Gastroesophageal sphincter (tissue), 3 donors: ENCODE results near the gene RABL3.

Source experiments
- POLR2A ChIP-seq, 2 donors: fragments of 450-650 bp; IDR thresholded peaks; one replicate each; pipeline ENCODE4 v1.6.1; 2017; ENCODE audit warnings: antibody characterized with exemption in 2 of 2, mild to moderate bottlenecking in 2 of 2, moderate library complexity in 1 of 2
- POLR2AphosphoS5 ChIP-seq: sonication (generic); formaldehyde crosslinking; IDR thresholded peaks from one replicate; pipeline ENCODE4 v1.6.1; 2017; ENCODE audit warnings: antibody characterized with exemption
- TF ChIP-seq, protein P1 (sequence below), 4 experiments: fragments of 200-600 bp in 2 of 4; fragments of 450-650 bp in 2 of 4; sonication (generic) in 1 of 4; IDR thresholded peaks; one replicate each; pipeline ENCODE4 v1.5.1; 2017 to 2019; ENCODE audit warnings: antibody characterized with exemption in 4 of 4, mild to moderate bottlenecking in 2 of 4, moderate library complexity in 2 of 4

DNA sequence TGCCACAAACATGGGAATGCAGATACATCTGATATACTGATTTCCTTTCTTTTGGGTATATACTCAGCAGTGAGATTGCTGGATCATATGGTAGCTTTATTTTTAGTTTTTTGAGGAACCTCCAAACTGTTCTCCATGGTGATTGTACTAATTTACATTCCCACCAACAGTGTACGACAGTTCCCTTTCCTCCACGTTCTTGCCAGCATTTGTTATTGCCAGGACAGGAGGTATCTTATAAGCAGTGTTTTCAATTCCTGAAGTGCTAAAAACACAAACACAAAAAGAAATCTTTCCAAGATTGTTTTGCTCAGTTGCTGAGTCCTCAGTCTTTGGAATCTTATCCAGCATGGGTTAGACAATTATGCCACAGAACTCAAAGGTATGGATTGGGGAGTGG is 13.7 kb upstream of the RABL3 start:
- TF ChIP-seq, protein P1, sequence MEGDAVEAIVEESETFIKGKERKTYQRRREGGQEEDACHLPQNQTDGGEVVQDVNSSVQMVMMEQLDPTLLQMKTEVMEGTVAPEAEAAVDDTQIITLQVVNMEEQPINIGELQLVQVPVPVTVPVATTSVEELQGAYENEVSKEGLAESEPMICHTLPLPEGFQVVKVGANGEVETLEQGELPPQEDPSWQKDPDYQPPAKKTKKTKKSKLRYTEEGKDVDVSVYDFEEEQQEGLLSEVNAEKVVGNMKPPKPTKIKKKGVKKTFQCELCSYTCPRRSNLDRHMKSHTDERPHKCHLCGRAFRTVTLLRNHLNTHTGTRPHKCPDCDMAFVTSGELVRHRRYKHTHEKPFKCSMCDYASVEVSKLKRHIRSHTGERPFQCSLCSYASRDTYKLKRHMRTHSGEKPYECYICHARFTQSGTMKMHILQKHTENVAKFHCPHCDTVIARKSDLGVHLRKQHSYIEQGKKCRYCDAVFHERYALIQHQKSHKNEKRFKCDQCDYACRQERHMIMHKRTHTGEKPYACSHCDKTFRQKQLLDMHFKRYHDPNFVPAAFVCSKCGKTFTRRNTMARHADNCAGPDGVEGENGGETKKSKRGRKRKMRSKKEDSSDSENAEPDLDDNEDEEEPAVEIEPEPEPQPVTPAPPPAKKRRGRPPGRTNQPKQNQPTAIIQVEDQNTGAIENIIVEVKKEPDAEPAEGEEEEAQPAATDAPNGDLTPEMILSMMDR (IDR thresholded peaks at IDR 0.05): no peak
- TF ChIP-seq POLR2AphosphoS5: no peak
- no peak for TF ChIP-seq POLR2A (IDR thresholded peaks at IDR 0.05)
